ENCODE data around the gene PSG6. TPM values are rescaled to one million over a fixed set of nuclear protein-coding genes. Genes with fewer than 3 reads are reported as not detected.
"Not testable (repeated sequence)": the region's sequence is repeated elsewhere in the genome, so short reads cannot be mapped to it uniquely, and the experiment has no call there.

The PSG6 gene
- total RNA-seq, 1 experiment from 2014 or later = not detected

GRCh38 chr19:42898656-42899055 lies 19.0 kb downstream of the PSG6 start:
- H3K4me1 ChIP-seq (ENCODE audit: insufficient read depth, low read length, poor library complexity, severe bottlenecking); CTCF ChIA-PET; DNase-seq (ENCODE audit: low spot score); BruUV-seq (replicated peaks); intact Hi-C loops (cut with micrococcal nuclease; ENCODE audit: unreplicated experiment); H3K27ac ChIP-seq (ENCODE audit: low read depth, low read length, poor library complexity, severe bottlenecking); H3K36me3 ChIP-seq (ENCODE audit: insufficient read depth, low read length, poor library complexity, severe bottlenecking); H3K9me3 ChIP-seq (ENCODE audit: low read depth, low read length, poor library complexity, severe bottlenecking); H3K27me3 ChIP-seq (replicated peaks; ENCODE audit: insufficient read depth, low read depth, low read length, poor library complexity); H3K4me3 ChIP-seq (ENCODE audit: low read depth, low read length, poor library complexity, severe bottlenecking); POLR2A ChIA-PET (ENCODE audit: low non-redundant PET): not testable (repeated sequence)

GRCh38 chr19:42897729-42898128 lies 20.0 kb downstream of the PSG6 start:
- BruUV-seq (replicated peaks); H3K4me1 ChIP-seq (ENCODE audit: insufficient read depth, low read length, poor library complexity, severe bottlenecking); H3K36me3 ChIP-seq (ENCODE audit: insufficient read depth, low read length, poor library complexity, severe bottlenecking); CTCF ChIA-PET; DNase-seq (ENCODE audit: low spot score); H3K27ac ChIP-seq (ENCODE audit: low read depth, low read length, poor library complexity, severe bottlenecking); H3K27me3 ChIP-seq (replicated peaks; ENCODE audit: insufficient read depth, low read depth, low read length, poor library complexity); H3K4me3 ChIP-seq (ENCODE audit: low read depth, low read length, poor library complexity, severe bottlenecking); H3K9me3 ChIP-seq (ENCODE audit: low read depth, low read length, poor library complexity, severe bottlenecking); intact Hi-C loops (cut with micrococcal nuclease; ENCODE audit: unreplicated experiment); POLR2A ChIA-PET (ENCODE audit: low non-redundant PET): not testable (repeated sequence)

- intact Hi-C loops (cut with micrococcal nuclease; ENCODE audit: unreplicated experiment); H3K4me1 ChIP-seq (ENCODE audit: insufficient read depth, low read length, poor library complexity, severe bottlenecking); DNase-seq (ENCODE audit: low spot score); BruUV-seq (replicated peaks); CTCF ChIA-PET; H3K9me3 ChIP-seq (ENCODE audit: low read depth, low read length, poor library complexity, severe bottlenecking); POLR2A ChIA-PET (ENCODE audit: low non-redundant PET); H3K27ac ChIP-seq (ENCODE audit: low read depth, low read length, poor library complexity, severe bottlenecking); H3K36me3 ChIP-seq (ENCODE audit: insufficient read depth, low read length, poor library complexity, severe bottlenecking); H3K27me3 ChIP-seq (replicated peaks; ENCODE audit: insufficient read depth, low read depth, low read length, poor library complexity); H3K4me3 ChIP-seq (ENCODE audit: low read depth, low read length, poor library complexity, severe bottlenecking): not testable (repeated sequence)
These were observed 27.2 kb downstream of the PSG6 start for GRCh38 chr19:42890446-42890845.

- CTCF ChIA-PET; H3K27me3 ChIP-seq (replicated peaks; ENCODE audit: insufficient read depth, low read depth, low read length, poor library complexity); BruUV-seq (replicated peaks); POLR2A ChIA-PET (ENCODE audit: low non-redundant PET); H3K9me3 ChIP-seq (ENCODE audit: low read depth, low read length, poor library complexity, severe bottlenecking); H3K36me3 ChIP-seq (ENCODE audit: insufficient read depth, low read length, poor library complexity, severe bottlenecking); H3K4me3 ChIP-seq (ENCODE audit: low read depth, low read length, poor library complexity, severe bottlenecking); H3K27ac ChIP-seq (ENCODE audit: low read depth, low read length, poor library complexity, severe bottlenecking); H3K4me1 ChIP-seq (ENCODE audit: insufficient read depth, low read length, poor library complexity, severe bottlenecking); DNase-seq (ENCODE audit: low spot score); intact Hi-C loops (cut with micrococcal nuclease; ENCODE audit: unreplicated experiment): not testable (repeated sequence)
These were observed 29.7 kb downstream of the PSG6 start for GRCh38 chr19:42887876-42888445.

- POLR2A ChIA-PET (ENCODE audit: low non-redundant PET); H3K36me3 ChIP-seq (ENCODE audit: insufficient read depth, low read length, poor library complexity, severe bottlenecking); H3K9me3 ChIP-seq (ENCODE audit: low read depth, low read length, poor library complexity, severe bottlenecking); H3K4me3 ChIP-seq (ENCODE audit: low read depth, low read length, poor library complexity, severe bottlenecking); intact Hi-C loops (cut with micrococcal nuclease; ENCODE audit: unreplicated experiment); BruUV-seq (replicated peaks); H3K4me1 ChIP-seq (ENCODE audit: insufficient read depth, low read length, poor library complexity, severe bottlenecking); DNase-seq (ENCODE audit: low spot score); CTCF ChIA-PET; H3K27me3 ChIP-seq (replicated peaks; ENCODE audit: insufficient read depth, low read depth, low read length, poor library complexity); H3K27ac ChIP-seq (ENCODE audit: low read depth, low read length, poor library complexity, severe bottlenecking): not testable (repeated sequence)
These were observed 35.0 kb downstream of the PSG6 start for GRCh38 chr19:42882730-42883129.

- H3K4me3 ChIP-seq (ENCODE audit: low read depth, low read length, poor library complexity, severe bottlenecking); H3K9me3 ChIP-seq (ENCODE audit: low read depth, low read length, poor library complexity, severe bottlenecking); DNase-seq (ENCODE audit: low spot score); H3K27me3 ChIP-seq (replicated peaks; ENCODE audit: insufficient read depth, low read depth, low read length, poor library complexity); H3K27ac ChIP-seq (ENCODE audit: low read depth, low read length, poor library complexity, severe bottlenecking); BruUV-seq (replicated peaks); H3K4me1 ChIP-seq (ENCODE audit: insufficient read depth, low read length, poor library complexity, severe bottlenecking); CTCF ChIA-PET; intact Hi-C loops (cut with micrococcal nuclease; ENCODE audit: unreplicated experiment); POLR2A ChIA-PET (ENCODE audit: low non-redundant PET); H3K36me3 ChIP-seq (ENCODE audit: insufficient read depth, low read length, poor library complexity, severe bottlenecking): not testable (repeated sequence)
These were observed 35.7 kb downstream of the PSG6 start for GRCh38 chr19:42882010-42882409.

GRCh38 chr19:42881279-42881678 lies 36.4 kb downstream of the PSG6 start:
- CTCF ChIA-PET; H3K27ac ChIP-seq (ENCODE audit: low read depth, low read length, poor library complexity, severe bottlenecking); H3K27me3 ChIP-seq (replicated peaks; ENCODE audit: insufficient read depth, low read depth, low read length, poor library complexity); H3K4me1 ChIP-seq (ENCODE audit: insufficient read depth, low read length, poor library complexity, severe bottlenecking); intact Hi-C loops (cut with micrococcal nuclease; ENCODE audit: unreplicated experiment); H3K36me3 ChIP-seq (ENCODE audit: insufficient read depth, low read length, poor library complexity, severe bottlenecking); POLR2A ChIA-PET (ENCODE audit: low non-redundant PET); H3K9me3 ChIP-seq (ENCODE audit: low read depth, low read length, poor library complexity, severe bottlenecking); H3K4me3 ChIP-seq (ENCODE audit: low read depth, low read length, poor library complexity, severe bottlenecking); BruUV-seq (replicated peaks): not testable (repeated sequence)
- peak; percentile 18 for DNase-seq (ENCODE audit: low spot score)

- BruUV-seq (replicated peaks); H3K27ac ChIP-seq (ENCODE audit: low read depth, low read length, poor library complexity, severe bottlenecking); CTCF ChIA-PET; intact Hi-C loops (cut with micrococcal nuclease; ENCODE audit: unreplicated experiment); H3K9me3 ChIP-seq (ENCODE audit: low read depth, low read length, poor library complexity, severe bottlenecking); POLR2A ChIA-PET (ENCODE audit: low non-redundant PET); H3K36me3 ChIP-seq (ENCODE audit: insufficient read depth, low read length, poor library complexity, severe bottlenecking); H3K4me3 ChIP-seq (ENCODE audit: low read depth, low read length, poor library complexity, severe bottlenecking); H3K27me3 ChIP-seq (replicated peaks; ENCODE audit: insufficient read depth, low read depth, low read length, poor library complexity); H3K4me1 ChIP-seq (ENCODE audit: insufficient read depth, low read length, poor library complexity, severe bottlenecking); DNase-seq (ENCODE audit: low spot score): not testable (repeated sequence)
These were observed 37.1 kb downstream of the PSG6 start for GRCh38 chr19:42880621-42881020.

Measured in A673 (cell line).